ENCODE data around the gene UNC45A. TPM values are rescaled to one million over a fixed set of nuclear protein-coding genes. Genes with fewer than 3 reads are reported as not detected.

The UNC45A gene
- total RNA-seq, 4 donors from 2014 or later = 26.3 to 59.3 (median 43.9) TPM

DNA sequence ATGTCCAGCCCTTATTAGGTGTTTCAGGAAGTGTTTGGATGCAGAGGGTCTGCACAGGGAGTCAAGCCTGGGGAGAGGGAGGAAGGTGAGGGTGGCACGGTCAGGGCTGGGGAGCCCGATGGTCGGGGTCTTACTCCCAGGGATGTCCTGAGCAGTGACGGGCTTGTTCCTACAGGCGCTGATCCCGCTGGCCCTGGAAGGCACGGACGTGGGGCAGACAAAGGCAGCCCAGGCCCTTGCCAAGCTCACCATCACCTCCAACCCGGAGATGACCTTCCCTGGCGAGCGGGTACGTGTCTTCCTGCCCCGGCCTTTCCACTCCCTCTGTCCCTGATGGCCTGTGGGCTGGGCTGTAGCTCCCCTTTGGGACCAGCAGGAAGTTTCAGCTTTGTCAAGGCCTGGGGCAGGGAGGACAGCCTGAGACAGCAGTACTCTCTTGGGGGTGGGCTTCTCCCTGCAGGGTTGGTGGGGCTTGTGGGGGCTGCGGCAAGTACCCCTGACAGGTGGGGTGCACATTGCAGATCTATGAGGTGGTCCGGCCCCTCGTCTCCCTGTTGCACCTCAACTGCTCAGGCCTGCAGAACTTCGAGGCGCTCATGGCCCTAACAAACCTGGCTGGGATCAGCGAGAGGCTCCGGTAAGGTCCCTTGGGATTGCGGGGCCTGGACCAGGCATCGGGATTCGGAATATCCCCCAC, 15.0 kb downstream of the UNC45A start:
- no peak overlapping the region for H3K4me3 ChIP-seq (replicated peaks in 1 of 3)
- H3K9me3 ChIP-seq = no peaks in the 10 kb centered on the region
- H3K27ac ChIP-seq = no peak overlapping the region
- intact Hi-C loops (cut with DNase I) = no loop called here
- WGBS, 2 donors = 95 to 96% methylated on average over 16 to 18 of the region's 23 CpGs
- peaks cover 50 to 59% of the 10 kb centered on the region in 2 donors for H3K36me3 ChIP-seq
- peaks cover 0 to under 1% of the 10 kb centered on the region in 2 donors for H3K4me1 ChIP-seq
- no peak for DNase-seq
- TF ChIP-seq POLR2A (IDR thresholded peaks at IDR 0.05) = no peak
- TF ChIP-seq, protein P1, sequence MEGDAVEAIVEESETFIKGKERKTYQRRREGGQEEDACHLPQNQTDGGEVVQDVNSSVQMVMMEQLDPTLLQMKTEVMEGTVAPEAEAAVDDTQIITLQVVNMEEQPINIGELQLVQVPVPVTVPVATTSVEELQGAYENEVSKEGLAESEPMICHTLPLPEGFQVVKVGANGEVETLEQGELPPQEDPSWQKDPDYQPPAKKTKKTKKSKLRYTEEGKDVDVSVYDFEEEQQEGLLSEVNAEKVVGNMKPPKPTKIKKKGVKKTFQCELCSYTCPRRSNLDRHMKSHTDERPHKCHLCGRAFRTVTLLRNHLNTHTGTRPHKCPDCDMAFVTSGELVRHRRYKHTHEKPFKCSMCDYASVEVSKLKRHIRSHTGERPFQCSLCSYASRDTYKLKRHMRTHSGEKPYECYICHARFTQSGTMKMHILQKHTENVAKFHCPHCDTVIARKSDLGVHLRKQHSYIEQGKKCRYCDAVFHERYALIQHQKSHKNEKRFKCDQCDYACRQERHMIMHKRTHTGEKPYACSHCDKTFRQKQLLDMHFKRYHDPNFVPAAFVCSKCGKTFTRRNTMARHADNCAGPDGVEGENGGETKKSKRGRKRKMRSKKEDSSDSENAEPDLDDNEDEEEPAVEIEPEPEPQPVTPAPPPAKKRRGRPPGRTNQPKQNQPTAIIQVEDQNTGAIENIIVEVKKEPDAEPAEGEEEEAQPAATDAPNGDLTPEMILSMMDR (IDR thresholded peaks at IDR 0.05) = no peak
- H3K27me3 ChIP-seq = no peaks in the 10 kb centered on the region

DNA sequence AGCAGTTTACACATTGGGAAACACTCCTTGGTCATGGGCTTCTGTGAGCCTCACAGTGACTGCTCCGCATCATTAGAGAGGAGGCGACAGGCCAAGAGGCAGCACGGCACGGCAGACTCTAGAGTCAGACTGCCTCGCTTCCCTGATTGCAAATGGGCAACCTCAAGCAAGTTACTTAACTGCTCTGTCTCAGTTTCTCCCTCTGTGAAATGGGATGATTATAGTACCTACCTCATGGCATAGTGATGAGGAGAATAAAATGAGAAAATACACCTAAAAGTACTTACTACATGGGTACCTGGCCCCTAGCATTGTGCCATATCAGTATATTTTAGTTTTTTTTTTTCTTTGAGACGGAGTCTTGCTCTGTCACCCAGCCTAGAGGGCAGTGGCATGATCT, 15.6 kb downstream of the UNC45A start:
- H3K9me3 ChIP-seq = no peaks in the 10 kb centered on the region
- intact Hi-C loops (cut with DNase I) = no loop called here
- no peak overlapping the region for H3K4me3 ChIP-seq (replicated peaks in 1 of 3)
- H3K27ac ChIP-seq = no peak overlapping the region
- no peaks in the 10 kb centered on the region for H3K27me3 ChIP-seq
- 95 to 97% methylated on average over 6 of the region's 6 CpGs for WGBS, 2 donors
- DNase-seq = no peak
- peaks cover 50 to 54% of the 10 kb centered on the region in 2 donors for H3K36me3 ChIP-seq
- peaks cover 4 to 6% of the 10 kb centered on the region in 2 donors for H3K4me1 ChIP-seq
- TF ChIP-seq, protein P1 (IDR thresholded peaks at IDR 0.05) = no peak
- no peak for TF ChIP-seq POLR2A (IDR thresholded peaks at IDR 0.05)

DNA sequence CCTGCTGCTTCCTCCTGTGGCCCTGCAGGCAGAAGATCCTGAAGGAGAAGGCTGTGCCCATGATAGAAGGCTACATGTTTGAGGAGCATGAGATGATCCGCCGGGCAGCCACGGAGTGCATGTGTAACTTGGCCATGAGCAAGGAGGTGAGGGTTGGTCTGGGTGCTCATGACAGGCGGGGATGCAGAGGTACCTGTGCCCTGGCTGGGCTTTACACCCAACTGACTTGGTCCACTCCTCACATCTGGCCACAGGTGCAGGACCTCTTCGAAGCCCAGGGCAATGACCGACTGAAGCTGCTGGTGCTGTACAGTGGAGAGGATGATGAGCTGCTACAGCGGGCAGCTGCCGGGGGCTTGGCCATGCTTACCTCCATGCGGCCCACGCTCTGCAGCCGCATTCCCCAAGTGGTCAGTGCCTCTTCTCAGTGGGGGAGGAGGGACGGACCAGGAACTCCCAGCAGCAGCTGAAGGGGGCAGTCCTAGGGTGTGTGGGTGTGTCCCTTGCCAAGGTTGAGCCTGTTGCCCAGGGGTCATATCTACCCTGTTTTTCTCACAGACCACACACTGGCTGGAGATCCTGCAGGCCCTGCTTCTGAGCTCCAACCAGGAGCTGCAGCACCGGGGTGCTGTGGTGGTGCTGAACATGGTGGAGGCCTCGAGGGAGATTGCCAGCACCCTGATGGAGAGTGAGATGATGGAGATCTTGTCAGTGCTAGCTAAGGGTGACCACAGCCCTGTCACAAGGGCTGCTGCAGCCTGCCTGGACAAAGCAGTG, 18.0 kb downstream of the UNC45A start:
- Histone ChIP-seq H3K36me3 (peaks cover 32 to 39% of the 10 kb centered on the region in 2 donors), H3K4me1 (peaks cover 21 to 22% of the 10 kb centered on the region in 2 donors), H3K27ac (no peak overlapping the region), H3K4me3 (replicated peaks in 1 of 3) (no peak overlapping the region), H3K27me3 (no peaks in the 10 kb centered on the region), H3K9me3 (no peaks in the 10 kb centered on the region)
- intact Hi-C loops (cut with DNase I) = no loop called here
- no peak for DNase-seq
- 95 to 98% methylated on average over 6 to 14 of the region's 14 CpGs for WGBS, 2 donors
- TF ChIP-seq, protein P1 (IDR thresholded peaks at IDR 0.05) = no peak
- TF ChIP-seq POLR2A (IDR thresholded peaks at IDR 0.05) = no peak

DNA sequence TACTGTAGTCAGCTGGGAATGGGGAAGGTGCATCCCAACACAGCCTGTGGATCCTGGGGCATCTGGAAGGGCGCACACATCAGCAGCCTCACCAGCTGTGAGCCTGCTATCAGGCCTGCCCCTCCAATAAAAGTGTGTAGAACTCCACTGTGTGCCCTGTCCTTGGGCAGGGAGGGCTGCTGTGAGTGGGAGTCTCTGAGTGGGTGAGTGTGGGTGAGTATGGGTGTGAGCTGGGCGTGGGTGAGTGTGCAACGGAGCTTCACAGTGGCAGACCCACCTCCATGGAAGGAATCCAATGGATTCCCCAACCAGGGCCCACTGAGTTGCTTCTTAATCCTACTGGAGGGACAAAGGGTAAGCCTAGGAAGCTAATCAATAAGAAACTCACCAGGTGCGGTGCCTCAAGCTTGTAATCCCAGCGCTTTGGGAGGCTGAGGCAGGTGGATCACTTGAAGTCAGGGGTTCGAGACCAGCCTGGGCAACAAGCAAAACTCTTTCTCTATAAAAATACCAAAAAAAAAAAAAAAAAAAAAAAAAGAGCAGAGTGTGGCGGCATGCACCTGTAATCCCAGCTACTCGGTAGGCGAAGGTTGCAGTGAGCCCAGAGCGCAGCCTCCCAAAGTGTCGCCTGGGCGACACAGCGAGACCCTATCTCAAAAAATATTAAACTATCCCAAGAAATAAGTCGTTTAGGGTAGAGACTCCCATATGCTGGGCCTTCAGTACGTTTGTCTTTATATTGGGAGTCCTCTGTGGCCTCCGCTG, 19.0 kb downstream of the UNC45A start:
- TF ChIP-seq, protein P1 (IDR thresholded peaks at IDR 0.05) = no peak
- TF ChIP-seq POLR2A (IDR thresholded peaks at IDR 0.05) = no peak
- intact Hi-C loops (cut with DNase I) = loop anchor here (2.0 kb wide), 1 partner anchor 41 kb away; the partner anchor contains the start of gene PRC1

More for the DNA sequence above, 19.0 kb downstream of the UNC45A start:
- DNase-seq = no peak
- WGBS, 2 donors = 70 to 78% methylated on average over 15 to 16 of the region's 16 CpGs
- Histone ChIP-seq H3K4me1 (peaks cover 21 to 22% of the 10 kb centered on the region in 2 donors), H3K4me3 (replicated peaks in 1 of 3) (peak overlapping the region in 1 of 3 donors; percentile 78), H3K36me3 (peaks cover 26 to 31% of the 10 kb centered on the region in 2 donors), H3K27ac (no peak overlapping the region), H3K9me3 (no peaks in the 10 kb centered on the region), H3K27me3 (no peaks in the 10 kb centered on the region)

Data from thyroid gland (tissue), 4 donors.